Right atrium auricular region (tissue), 2 donors: ENCODE measurements around the gene NDFIP1. TPM values are rescaled to one million over a fixed set of nuclear protein-coding genes. Genes with fewer than 3 reads are reported as not detected.

Experiments
- DNase-seq: peaks from one replicate; pipeline ENCODE4 v3.0.0-alpha.2; 2019; ENCODE audit warnings: low spot score
- H3K27ac ChIP-seq, 2 donors: fragments of 200-600 bp; sonication (generic); 1 replicate in 1 of 2; 2 replicates in 1 of 2; pipeline ENCODE4 v1.5.1; 2016 to 2019
- H3K27me3 ChIP-seq, 2 donors: fragments of 200-600 bp; sonication (generic); one replicate each; pipeline versions ENCODE4 v1.5.1 to v1.6.0; 2017 to 2019
- H3K36me3 ChIP-seq: fragments of 200-600 bp; sonication (generic); one replicate; pipeline ENCODE4 v1.5.1; 2016
- H3K4me1 ChIP-seq, 2 donors: fragments of 200-600 bp; sonication (generic); one replicate each; pipeline versions ENCODE4 v1.5.1 to v1.6.0; 2017 to 2019
- H3K4me3 ChIP-seq, 2 donors: fragments of 200-600 bp; sonication (generic); 1 replicate in 1 of 2; 2 replicates in 1 of 2; pipeline ENCODE4 v1.5.1; 2017 to 2019; ENCODE audit warnings: mild to moderate bottlenecking in 1 of 2, moderate library complexity in 1 of 2
- H3K9me3 ChIP-seq, 2 donors: fragments of 200-600 bp; sonication (generic); one replicate each; pipeline ENCODE4 v1.5.1; 2019
- total RNA-seq, 2 donors: library from RNA; depleted of rRNA; stranded (reverse); fragments of >200 nt; gene quantifications; one replicate each; pipeline ENCODE4 v1.1.0, GENCODE V29; 2016
- TF ChIP-seq, protein P1 (sequence below), 2 donors: fragments of 200-600 bp; sonication (generic); IDR thresholded peaks; one replicate each; pipeline ENCODE4 v1.5.1; 2019; ENCODE audit warnings: antibody characterized with exemption in 2 of 2

Gene NDFIP1
- total RNA-seq, 2 donors from 2014 or later = 69.3 to 75.0 TPM

DNA sequence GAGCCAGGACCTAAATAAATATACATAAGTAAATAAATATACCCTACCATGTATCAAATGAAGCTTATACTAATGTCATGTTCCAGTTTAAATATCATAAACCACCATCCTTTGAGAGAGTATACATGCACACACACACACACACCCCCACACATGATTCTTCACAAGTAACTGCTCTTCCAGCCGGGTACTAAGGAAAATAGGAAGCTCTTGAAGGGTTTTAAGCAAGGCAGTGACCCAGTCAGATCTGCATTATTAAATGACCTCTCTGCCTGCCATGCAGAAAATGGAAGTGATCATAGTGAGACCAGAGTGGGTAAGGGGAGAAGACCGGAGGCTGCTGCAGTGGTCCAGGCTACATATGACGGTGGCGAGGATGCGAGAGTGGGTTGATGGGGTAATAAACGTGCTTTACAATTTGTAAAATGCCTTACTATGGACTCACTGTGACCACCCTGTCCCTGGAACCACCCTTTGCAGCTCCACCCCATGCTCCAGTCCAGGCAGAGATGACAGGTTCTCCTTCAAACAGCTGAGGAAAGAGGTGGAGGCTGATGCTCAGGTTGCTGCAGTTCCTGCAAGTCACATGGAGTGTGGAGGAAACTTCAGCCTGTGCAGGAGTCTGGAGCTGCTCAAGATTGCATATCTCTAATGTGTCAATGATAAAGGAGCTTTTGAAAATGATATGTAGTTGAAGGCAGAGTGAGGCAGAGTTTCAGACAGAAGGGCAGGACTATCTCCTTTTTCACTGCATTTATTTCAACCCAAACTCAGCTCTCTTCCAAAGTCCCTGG lies 38.8 kb upstream of the NDFIP1 start:
- TF ChIP-seq, protein P1, sequence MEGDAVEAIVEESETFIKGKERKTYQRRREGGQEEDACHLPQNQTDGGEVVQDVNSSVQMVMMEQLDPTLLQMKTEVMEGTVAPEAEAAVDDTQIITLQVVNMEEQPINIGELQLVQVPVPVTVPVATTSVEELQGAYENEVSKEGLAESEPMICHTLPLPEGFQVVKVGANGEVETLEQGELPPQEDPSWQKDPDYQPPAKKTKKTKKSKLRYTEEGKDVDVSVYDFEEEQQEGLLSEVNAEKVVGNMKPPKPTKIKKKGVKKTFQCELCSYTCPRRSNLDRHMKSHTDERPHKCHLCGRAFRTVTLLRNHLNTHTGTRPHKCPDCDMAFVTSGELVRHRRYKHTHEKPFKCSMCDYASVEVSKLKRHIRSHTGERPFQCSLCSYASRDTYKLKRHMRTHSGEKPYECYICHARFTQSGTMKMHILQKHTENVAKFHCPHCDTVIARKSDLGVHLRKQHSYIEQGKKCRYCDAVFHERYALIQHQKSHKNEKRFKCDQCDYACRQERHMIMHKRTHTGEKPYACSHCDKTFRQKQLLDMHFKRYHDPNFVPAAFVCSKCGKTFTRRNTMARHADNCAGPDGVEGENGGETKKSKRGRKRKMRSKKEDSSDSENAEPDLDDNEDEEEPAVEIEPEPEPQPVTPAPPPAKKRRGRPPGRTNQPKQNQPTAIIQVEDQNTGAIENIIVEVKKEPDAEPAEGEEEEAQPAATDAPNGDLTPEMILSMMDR (IDR thresholded peaks at IDR 0.05) = no peak
- Histone ChIP-seq H3K27me3 (no peaks in the 10 kb centered on the region), H3K4me1 (peaks cover 0 to 3% of the 10 kb centered on the region in 2 donors)

DNA sequence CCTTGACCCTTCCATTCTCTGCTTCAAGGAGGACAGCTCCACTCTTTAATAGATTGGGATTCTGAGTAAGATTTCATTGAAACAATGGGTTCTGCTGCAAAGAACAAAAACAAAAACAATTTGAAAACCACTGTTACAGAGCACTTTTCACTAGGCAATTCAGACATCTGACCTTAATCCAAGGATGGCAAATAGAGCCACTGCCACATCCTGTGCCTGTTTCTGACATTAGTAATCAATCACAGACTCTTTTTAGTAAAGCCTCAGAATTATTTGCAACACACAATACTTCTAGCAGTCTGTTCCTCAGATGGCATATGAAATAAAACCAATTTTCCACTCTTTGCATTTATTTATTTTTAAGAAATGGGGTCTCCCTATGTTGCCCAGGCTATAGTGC lies 37.8 kb upstream of the NDFIP1 start:
- no peaks in the 10 kb centered on the region for H3K27me3 ChIP-seq
- TF ChIP-seq, protein P1 (IDR thresholded peaks at IDR 0.05) = no peak

More for the DNA sequence above, 38.8 kb upstream of the NDFIP1 start:
- DNase-seq = no peak
- H3K27ac ChIP-seq = no peak overlapping the region
- no peak overlapping the region for H3K4me3 ChIP-seq
- H3K36me3 ChIP-seq = no peaks in the 10 kb centered on the region
- H3K9me3 ChIP-seq = no peaks in the 10 kb centered on the region

DNA sequence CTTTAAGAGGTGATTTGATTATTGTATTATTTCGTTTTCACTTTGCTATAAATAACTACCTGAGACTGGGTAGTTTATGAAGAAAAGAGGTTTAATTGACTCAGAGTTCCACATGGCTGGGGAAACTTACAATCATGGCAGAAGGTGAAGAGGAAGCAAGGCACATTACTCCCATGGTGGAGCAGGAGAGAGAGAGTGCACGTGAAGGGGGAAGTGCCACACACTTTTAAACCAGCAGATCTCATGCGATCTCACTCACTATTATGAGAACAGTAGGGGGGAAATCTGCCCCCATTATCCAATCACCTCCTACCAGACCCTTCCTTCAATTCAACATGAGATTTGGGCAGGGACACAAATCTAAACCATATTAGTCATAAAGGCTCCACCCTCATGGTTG lies 36.1 kb upstream of the NDFIP1 start:
- Histone ChIP-seq H3K27me3 (no peaks in the 10 kb centered on the region), H3K36me3 (no peaks in the 10 kb centered on the region), H3K27ac (no peak overlapping the region), H3K9me3 (no peaks in the 10 kb centered on the region), H3K4me1 (no peaks in the 10 kb centered on the region), H3K4me3 (no peak overlapping the region)
- TF ChIP-seq, protein P1 (IDR thresholded peaks at IDR 0.05) = no peak
- DNase-seq = no peak

More for the DNA sequence above, 37.8 kb upstream of the NDFIP1 start:
- Histone ChIP-seq H3K27ac (no peak overlapping the region), H3K36me3 (no peaks in the 10 kb centered on the region), H3K4me1 (no peaks in the 10 kb centered on the region), H3K9me3 (no peaks in the 10 kb centered on the region), H3K4me3 (no peak overlapping the region)
- DNase-seq = no peak

DNA sequence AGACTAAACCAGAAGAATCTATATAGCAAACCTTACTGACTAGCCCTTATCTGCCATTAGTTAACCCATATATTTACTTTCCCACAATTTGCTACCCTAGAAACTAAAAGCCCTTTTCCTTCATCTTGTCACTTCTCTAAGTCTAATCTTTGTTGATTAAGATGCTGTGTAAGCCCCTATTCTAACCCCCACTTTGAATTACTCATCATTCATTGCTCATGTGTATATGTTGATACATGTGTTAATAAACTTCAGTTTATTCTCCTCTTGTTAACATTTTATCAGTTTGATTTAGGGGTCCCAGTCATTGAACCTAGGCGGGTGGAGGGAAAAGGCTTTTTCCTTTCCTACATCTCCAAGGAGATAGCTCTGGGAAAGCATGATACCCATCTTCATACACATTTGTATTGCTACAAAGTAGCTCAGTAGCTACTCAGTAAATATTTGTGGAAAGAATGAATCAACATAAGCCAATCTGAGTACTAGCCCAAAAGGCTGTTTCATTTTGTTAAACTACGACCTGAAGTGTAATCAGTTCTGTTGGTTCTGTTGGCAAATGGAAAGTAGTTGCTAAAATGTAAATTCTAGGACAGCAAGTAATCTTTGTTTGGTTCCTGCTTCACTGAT lies 35.1 kb upstream of the NDFIP1 start:
- no peaks in the 10 kb centered on the region for H3K9me3 ChIP-seq
- H3K4me3 ChIP-seq = no peak overlapping the region
- no peaks in the 10 kb centered on the region for H3K27me3 ChIP-seq
- TF ChIP-seq, protein P1 (IDR thresholded peaks at IDR 0.05) = no peak
- H3K36me3 ChIP-seq = no peaks in the 10 kb centered on the region
- H3K4me1 ChIP-seq = no peaks in the 10 kb centered on the region
- no peak for DNase-seq
- H3K27ac ChIP-seq = no peak overlapping the region

DNA sequence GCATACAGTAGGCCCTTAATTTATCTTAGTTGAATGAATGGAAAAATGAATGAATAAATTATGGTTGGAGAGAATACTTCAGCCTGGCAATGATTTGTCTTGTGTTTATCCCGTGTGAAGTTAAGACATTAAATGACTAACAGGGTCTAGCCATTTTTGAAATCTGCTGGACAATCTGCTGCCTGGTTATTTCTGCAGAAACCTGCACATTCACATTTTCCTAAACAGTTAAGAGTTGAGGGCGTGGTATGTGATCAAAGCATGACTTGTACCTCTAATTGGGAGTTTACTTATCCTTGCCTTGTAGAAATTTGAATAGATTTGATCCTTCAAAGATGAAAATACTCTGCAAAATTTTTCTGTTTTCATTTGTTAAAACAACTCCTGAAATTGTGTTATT lies 34.6 kb upstream of the NDFIP1 start:
- no peaks in the 10 kb centered on the region for H3K9me3 ChIP-seq
- no peak overlapping the region for H3K4me3 ChIP-seq
- H3K4me1 ChIP-seq = no peaks in the 10 kb centered on the region
- no peak overlapping the region for H3K27ac ChIP-seq
- TF ChIP-seq, protein P1 (IDR thresholded peaks at IDR 0.05) = no peak
- H3K36me3 ChIP-seq = no peaks in the 10 kb centered on the region
- DNase-seq = no peak
- H3K27me3 ChIP-seq = no peaks in the 10 kb centered on the region
